Upper lobe of right lung (tissue), 1 donor: ENCODE data around the gene CAB39L. TPM values are rescaled to one million over a fixed set of nuclear protein-coding genes. Genes with fewer than 3 reads are reported as not detected.
"Not testable (repeated sequence)": the region's sequence is repeated elsewhere in the genome, so short reads cannot be mapped to it uniquely, and the experiment has no call there.

Experiments
- ATAC-seq: fragments of 200-7000 bp; cut with Tn5 transposase; one replicate; pipeline ENCODE4 v1.9.1; 2020; ENCODE audit warnings: mild to moderate bottlenecking, moderate library complexity
- DNase-seq: peaks from one replicate; pipeline ENCODE4 v3.0.0-alpha.2; 2020
- H3K27ac ChIP-seq: fragments of 200-600 bp; one replicate; pipeline ENCODE4 v1.8.0; 2022
- H3K27me3 ChIP-seq: fragments of 200-600 bp; one replicate; pipeline ENCODE4 v1.8.0; 2022; ENCODE audit warnings: mild to moderate bottlenecking
- H3K36me3 ChIP-seq: fragments of 200-600 bp; one replicate; pipeline ENCODE4 v1.8.0; 2022
- H3K4me1 ChIP-seq: fragments of 200-600 bp; one replicate; pipeline ENCODE4 v1.8.0; 2022
- H3K4me3 ChIP-seq: fragments of 200-600 bp; one replicate; pipeline ENCODE4 v1.8.0; 2022; ENCODE audit warnings: mild to moderate bottlenecking
- H3K9me3 ChIP-seq: fragments of 200-600 bp; one replicate; pipeline ENCODE4 v1.8.0; 2022
- CTCF ChIP-seq: fragments of 200-600 bp; IDR thresholded peaks from one replicate; pipeline ENCODE4 v1.8.0; 2022; ENCODE audit warnings: antibody characterized with exemption
- intact Hi-C: fragments of 100-400 bp; cut with DNase I; formaldehyde crosslinking; loops from one replicate; pipeline ENCODE4 v1.11.0; 2022
- total RNA-seq: library from RNA; stranded (reverse); fragmentation: NEBNext Ultra II Directional; extraction: Animal tissue kit (Norgen Biotek cat#: 25700); gene quantifications from one replicate; pipeline ENCODE4 v1.2.1, GENCODE V29; 2021
- donor health status: DM: no; HTN: yes; CAD: no; lungs with severe emphysema.

Gene CAB39L
- total RNA-seq, 1 donor from 2014 or later: 18.0 TPM

- Histone ChIP-seq H3K27ac (no peak overlapping the region), H3K36me3 (no peaks in the 10 kb centered on the region), H3K4me1 (peaks cover 8% of the 10 kb centered on the region), H3K27me3 (no peaks in the 10 kb centered on the region), H3K4me3 (no peak overlapping the region), H3K9me3 (no peaks in the 10 kb centered on the region)
- no peak for ATAC-seq
- intact Hi-C loops: no loop called here
- no peak for DNase-seq
- TF ChIP-seq CTCF: no peak
Observed at GRCh38 chr13:49295244-49295643, 148.6 kb downstream of the CAB39L start.

- H3K4me1 ChIP-seq, H3K4me3 ChIP-seq, intact Hi-C loops, DNase-seq, H3K9me3 ChIP-seq, H3K36me3 ChIP-seq, ATAC-seq, H3K27me3 ChIP-seq, H3K27ac ChIP-seq: not testable (repeated sequence)
Observed at GRCh38 chr13:49294723-49295122, 149.1 kb downstream of the CAB39L start.

- ATAC-seq: peak; percentile 46
Observed at GRCh38 chr13:49292742-49293486, 150.9 kb downstream of the CAB39L start.

GRCh38 chr13:49288458-49288857, 155.4 kb downstream of the CAB39L start:
- DNase-seq: no peak
- ATAC-seq: no peak

More at GRCh38 chr13:49292742-49293486, 150.9 kb downstream of the CAB39L start:
- no peak for DNase-seq
- no peaks in the 10 kb centered on the region for H3K27me3 ChIP-seq
- H3K4me3 ChIP-seq: no peak overlapping the region
- H3K4me1 ChIP-seq: peaks cover 8% of the 10 kb centered on the region
- H3K9me3 ChIP-seq: no peaks in the 10 kb centered on the region
- no peak for TF ChIP-seq CTCF
- peak overlapping the region; percentile 25 for H3K27ac ChIP-seq
- no peaks in the 10 kb centered on the region for H3K36me3 ChIP-seq
- intact Hi-C loops: no loop called here

GRCh38 chr13:49287995-49288394, 155.9 kb downstream of the CAB39L start:
- DNase-seq: no peak
- H3K9me3 ChIP-seq: no peaks in the 10 kb centered on the region
- no peak overlapping the region for H3K4me3 ChIP-seq
- no peak overlapping the region for H3K27ac ChIP-seq
- intact Hi-C loops: no loop called here
- TF ChIP-seq CTCF: no peak
- peaks cover 8% of the 10 kb centered on the region for H3K36me3 ChIP-seq
- no peaks in the 10 kb centered on the region for H3K27me3 ChIP-seq
- ATAC-seq: no peak
- peaks cover 6% of the 10 kb centered on the region for H3K4me1 ChIP-seq

More at GRCh38 chr13:49288458-49288857, 155.4 kb downstream of the CAB39L start:
- TF ChIP-seq CTCF: no peak
- Histone ChIP-seq H3K27ac (no peak overlapping the region), H3K4me3 (no peak overlapping the region), H3K4me1 (peaks cover 8% of the 10 kb centered on the region), H3K36me3 (peaks cover 8% of the 10 kb centered on the region), H3K9me3 (no peaks in the 10 kb centered on the region), H3K27me3 (no peaks in the 10 kb centered on the region)
- intact Hi-C loops: no loop called here

GRCh38 chr13:49279885-49280284, 164.0 kb downstream of the CAB39L start:
- no peak for ATAC-seq
- H3K9me3 ChIP-seq: no peaks in the 10 kb centered on the region
- H3K27ac ChIP-seq: no peak overlapping the region
- no peak for TF ChIP-seq CTCF
- H3K36me3 ChIP-seq: peaks cover 8% of the 10 kb centered on the region
- no peaks in the 10 kb centered on the region for H3K4me1 ChIP-seq
- DNase-seq: no peak
- H3K27me3 ChIP-seq: no peaks in the 10 kb centered on the region
- no peak overlapping the region for H3K4me3 ChIP-seq
- intact Hi-C loops: no loop called here
